ENCODE results near the gene LRTM2. TPM values are rescaled to one million over a fixed set of nuclear protein-coding genes. Genes with fewer than 3 reads are reported as not detected.
A peak's percentile ranks its signal among the peaks of the same experiment; 100 is the strongest.

LRTM2 gene
- total RNA-seq, 2 donors from 2014 or later = not detected

GRCh38 chr12:1804545-1805332 lies 15.6 kb upstream of the LRTM2 start:
- 56 to 61% methylated on average over 19 to 25 of the region's 25 CpGs for WGBS, 2 donors
- Histone ChIP-seq H3K36me3 (replicated peaks in 1 of 2; ENCODE audit: insufficient read depth in 1 of 2, low read depth in 2 of 2) (no peaks in the 10 kb centered on the region), H3K4me3 (no peak overlapping the region), H3K4me1 (no peaks in the 10 kb centered on the region), H3K27me3 (no peaks in the 10 kb centered on the region), H3K9me3 (no peaks in the 10 kb centered on the region), H3K27ac (no peak overlapping the region)
- ATAC-seq (peak; percentile 69), DNase-seq (peak; percentile 69 to 87 (median 74))
- TF ChIP-seq CTCF (IDR thresholded peaks at IDR 0.05) = no peak
- intact Hi-C loops (cut with DNase I) = loop anchor here (5.0 to 10.0 kb wide), 2 partner anchors 128 to 230 kb away; no protein-coding TSS in a partner anchor

- H3K9me3 ChIP-seq = no peaks in the 10 kb centered on the region
- WGBS, 2 donors = 79 to 91% methylated on average over 15 to 16 of the region's 16 CpGs
- no peaks in the 10 kb centered on the region for H3K27me3 ChIP-seq
- H3K4me3 ChIP-seq = no peak overlapping the region
- no peaks in the 10 kb centered on the region for H3K4me1 ChIP-seq
- DNase-seq (no peak), ATAC-seq (no peak)
- no peak for TF ChIP-seq POLR2A (IDR thresholded peaks at IDR 0.05)
- TF ChIP-seq CTCF (IDR thresholded peaks at IDR 0.05) = no peak
- intact Hi-C loops (cut with DNase I) = loop anchor here (5.0 to 10.0 kb wide), 2 partner anchors 127 to 229 kb away; no protein-coding TSS in a partner anchor
- no peak overlapping the region for H3K27ac ChIP-seq
- H3K36me3 ChIP-seq (replicated peaks in 1 of 2; ENCODE audit: insufficient read depth in 1 of 2, low read depth in 2 of 2) = no peaks in the 10 kb centered on the region
Observed at GRCh38 chr12:1805441-1806081, 14.8 kb upstream of the LRTM2 start.

- Histone ChIP-seq H3K27me3 (no peaks in the 10 kb centered on the region), H3K36me3 (replicated peaks in 1 of 2; ENCODE audit: insufficient read depth in 1 of 2, low read depth in 2 of 2) (no peaks in the 10 kb centered on the region), H3K9me3 (no peaks in the 10 kb centered on the region), H3K4me1 (no peaks in the 10 kb centered on the region), H3K4me3 (no peak overlapping the region), H3K27ac (no peak overlapping the region)
- ATAC-seq = no peak
- 39 to 61% methylated on average over 5 to 7 of the region's 7 CpGs for WGBS, 2 donors
- intact Hi-C loops (cut with DNase I) = loop anchor here (5.0 to 10.0 kb wide), 2 partner anchors 126 to 228 kb away; no protein-coding TSS in a partner anchor
- DNase-seq = no peak
- no peak for TF ChIP-seq CTCF (IDR thresholded peaks at IDR 0.05)
- no peak for TF ChIP-seq POLR2A (IDR thresholded peaks at IDR 0.05)
Observed at GRCh38 chr12:1806301-1807086, 13.9 kb upstream of the LRTM2 start.

GRCh38 chr12:1807087-1807860 lies 13.1 kb upstream of the LRTM2 start:
- 77 to 86% methylated on average over 15 of the region's 15 CpGs for WGBS, 2 donors
- no peaks in the 10 kb centered on the region for H3K9me3 ChIP-seq
- H3K4me3 ChIP-seq = no peak overlapping the region
- no peak for ATAC-seq
- TF ChIP-seq CTCF (IDR thresholded peaks at IDR 0.05) (no peak), POLR2A (IDR thresholded peaks at IDR 0.05) (no peak)
- H3K36me3 ChIP-seq (replicated peaks in 1 of 2; ENCODE audit: insufficient read depth in 1 of 2, low read depth in 2 of 2) = no peaks in the 10 kb centered on the region
- no peak overlapping the region for H3K27ac ChIP-seq
- intact Hi-C loops (cut with DNase I) = loop anchor here (5.0 to 10.0 kb wide), 2 partner anchors 125 to 228 kb away; no protein-coding TSS in a partner anchor
- H3K4me1 ChIP-seq = no peaks in the 10 kb centered on the region
- H3K27me3 ChIP-seq = no peaks in the 10 kb centered on the region
- no peak for DNase-seq

Measured in body of pancreas (tissue), 4 donors.